Fibroblast of skin of right biceps (primary cell): ENCODE results near the gene CDO1.
"Not testable (repeated sequence)": the region's sequence is repeated elsewhere in the genome, so short reads cannot be mapped to it uniquely, and the experiment has no call there.

ENCODE experiments used
- DNase-seq: peaks from one replicate; pipeline ENCODE4 v3.0.0-alpha.2; 2013

The CDO1 gene

GRCh38 chr5:115829913-115830312 lies 13.5 kb upstream of the CDO1 start:
- DNase-seq, result no peak

GRCh38 chr5:115825948-115826347 lies 9.5 kb upstream of the CDO1 start:
- DNase-seq, result no peak

GRCh38 chr5:115824983-115825382 lies 8.5 kb upstream of the CDO1 start:
- not testable (repeated sequence) for DNase-seq

- no peak for DNase-seq
Measured at GRCh38 chr5:115820846-115821245, 4.4 kb upstream of the CDO1 start.

- no peak for DNase-seq
Measured at GRCh38 chr5:115818821-115819220, 2.4 kb upstream of the CDO1 start.

- no peak for DNase-seq
Measured at GRCh38 chr5:115817386-115817785, 927 bp upstream of the CDO1 start.

GRCh38 chr5:115815693-115816225 lies 700 bp downstream of the CDO1 start:
- DNase-seq, result no peak

GRCh38 chr5:115815006-115815692 lies 1.3 kb downstream of the CDO1 start:
- DNase-seq, result peak; percentile 5

- DNase-seq, result no peak
Measured at GRCh38 chr5:115813719-115814118, 2.7 kb downstream of the CDO1 start.

- DNase-seq, result no peak
Measured at GRCh38 chr5:115812372-115812771, 4.1 kb downstream of the CDO1 start.

- no peak for DNase-seq
Measured at GRCh38 chr5:115811406-115811805, 5.1 kb downstream of the CDO1 start.

GRCh38 chr5:115810761-115811160 lies 5.7 kb downstream of the CDO1 start:
- DNase-seq, result peak; percentile 82

- DNase-seq, result no peak
Measured at GRCh38 chr5:115809946-115810345, 6.5 kb downstream of the CDO1 start.

- not testable (repeated sequence) for DNase-seq
Measured at GRCh38 chr5:115808066-115808465, 8.4 kb downstream of the CDO1 start.

- no peak for DNase-seq
Measured at GRCh38 chr5:115807654-115808052, 8.8 kb downstream of the CDO1 start.

GRCh38 chr5:115806986-115807653 lies 9.3 kb downstream of the CDO1 start:
- no peak for DNase-seq

GRCh38 chr5:115801984-115802383 lies 14.5 kb downstream of the CDO1 start:
- DNase-seq, result no peak

- DNase-seq, result no peak
Measured at GRCh38 chr5:115801152-115801551, 15.3 kb downstream of the CDO1 start.

- DNase-seq, result no peak
Measured at GRCh38 chr5:115800108-115800507, 16.4 kb downstream of the CDO1 start.

- no peak for DNase-seq
Measured at GRCh38 chr5:115798252-115798651, 18.2 kb downstream of the CDO1 start.

GRCh38 chr5:115796656-115797055 lies 19.8 kb downstream of the CDO1 start:
- DNase-seq, result no peak

GRCh38 chr5:115795700-115796099 lies 20.8 kb downstream of the CDO1 start:
- DNase-seq, result no peak

- DNase-seq, result no peak
Measured at GRCh38 chr5:115788440-115788839, 28.0 kb downstream of the CDO1 start.

GRCh38 chr5:115787426-115787825 lies 29.0 kb downstream of the CDO1 start:
- no peak for DNase-seq
